HTR-8/SVneo (cell line): ENCODE data around the gene SRSF2.
"Not testable (repeated sequence)": the region's sequence is repeated elsewhere in the genome, so short reads cannot be mapped to it uniquely, and the experiment has no call there.

Experiments
- DNase-seq: peaks from one replicate; pipeline ENCODE4 v3.0.0; 2011; ENCODE audit warnings: low spot score, mixed read lengths; ENCODE audit not compliant: insufficient read length
- FAIRE-seq: peaks from 2 replicates; lab custom pipeline; 2011; peaks lifted over from hg19 to GRCh38; lab: Jason Lieb, UNC

The SRSF2 gene

GRCh38 chr17:76737082-76737675 is at the start of gene SRSF2:
TSS of gene SRSF2 (minus strand) at chr17:76737331. CDS start at chr17:76737160, 171 bp downstream.
- FAIRE-seq (peak; percentile 83), DNase-seq (peak; percentile 98)

- FAIRE-seq (no peak), DNase-seq (no peak)
These were observed 47.8 kb upstream of the SRSF2 start for GRCh38 chr17:76784926-76785325.

GRCh38 chr17:76783146-76783545 is 46.0 kb upstream of the SRSF2 start:
- no peak for FAIRE-seq
- DNase-seq, result no peak

GRCh38 chr17:76781056-76781982 is 44.2 kb upstream of the SRSF2 start:
- FAIRE-seq, result peak; percentile 31

GRCh38 chr17:76775021-76775600 is 38.0 kb upstream of the SRSF2 start:
- FAIRE-seq (no peak), DNase-seq (no peak)

More at GRCh38 chr17:76781056-76781982, 44.2 kb upstream of the SRSF2 start:
- no peak for DNase-seq

- peak; percentile 89 for DNase-seq
These were observed 35.9 kb upstream of the SRSF2 start for GRCh38 chr17:76772842-76773525.

GRCh38 chr17:76758570-76758969 is 21.4 kb upstream of the SRSF2 start:
- FAIRE-seq, result no peak
- no peak for DNase-seq

More at GRCh38 chr17:76772842-76773525, 35.9 kb upstream of the SRSF2 start:
- peak; percentile 74 for FAIRE-seq

- FAIRE-seq (no peak), DNase-seq (no peak)
These were observed 20.1 kb upstream of the SRSF2 start for GRCh38 chr17:76757256-76757655.

- DNase-seq, result no peak
- no peak for FAIRE-seq
These were observed 18.2 kb upstream of the SRSF2 start for GRCh38 chr17:76755285-76755684.

- no peak for FAIRE-seq
- no peak for DNase-seq
These were observed 16.2 kb upstream of the SRSF2 start for GRCh38 chr17:76753061-76753961.

GRCh38 chr17:76752006-76752405 is 14.9 kb upstream of the SRSF2 start:
- DNase-seq (no peak), FAIRE-seq (no peak)

GRCh38 chr17:76751416-76751993 is 14.4 kb upstream of the SRSF2 start:
- FAIRE-seq (no peak), DNase-seq (no peak)

GRCh38 chr17:76748657-76749056 is 11.5 kb upstream of the SRSF2 start:
- FAIRE-seq, result no peak

GRCh38 chr17:76747716-76748363 is 10.7 kb upstream of the SRSF2 start:
- DNase-seq, result no peak
- no peak for FAIRE-seq

More at GRCh38 chr17:76748657-76749056, 11.5 kb upstream of the SRSF2 start:
- DNase-seq, result no peak

GRCh38 chr17:76745785-76746184 is 8.7 kb upstream of the SRSF2 start:
- not testable (repeated sequence) for DNase-seq, FAIRE-seq

GRCh38 chr17:76744747-76745146 is 7.6 kb upstream of the SRSF2 start:
- DNase-seq (no peak), FAIRE-seq (no peak)

- no peak for FAIRE-seq
These were observed 5.8 kb upstream of the SRSF2 start for GRCh38 chr17:76742958-76743357.

GRCh38 chr17:76740329-76741118 is 3.4 kb upstream of the SRSF2 start:
- no peak for DNase-seq
- no peak for FAIRE-seq

More at GRCh38 chr17:76742958-76743357, 5.8 kb upstream of the SRSF2 start:
- DNase-seq, result peak; percentile 51
